Activated CD4-positive, alpha-beta memory T cell treated with anti-CD3 and anti-CD28 coated beads, Interleukin-2, amount 10 ng/mL, durations not matched to agents 7 days and 5 days (primary cell): ENCODE results near the gene FBXL5. TPM values are rescaled to one million over a fixed set of nuclear protein-coding genes. Genes with fewer than 3 reads are reported as not detected.

ENCODE experiments used
- CTCF ChIA-PET: fragments of 350-600 bp; sonication (Branson Sonifier 250); formaldehyde crosslinking; loops from one replicate; lab custom pipeline; 2021; ENCODE audit warnings: antibody characterized with exemption, inconsistent platforms; lab: Charles Lee
- POLR2A ChIA-PET: fragments of 350-600 bp; sonication (Branson Sonifier 250); formaldehyde crosslinking; loops from one replicate; lab custom pipeline; 2021; ENCODE audit warnings: antibody characterized with exemption; lab: Charles Lee
- DNase-seq: peaks from one replicate; pipeline ENCODE4 v3.0.0-alpha.2; 2020
- H3K27ac Mint-ChIP-seq: one replicate; pipeline ENCODE4 v1.8.0; 2021; ENCODE audit warnings: mild to moderate bottlenecking, mixed read lengths
- H3K27me3 Mint-ChIP-seq: one replicate; pipeline ENCODE4 v1.8.0; 2021; ENCODE audit warnings: mixed read lengths
- H3K36me3 Mint-ChIP-seq: one replicate; pipeline ENCODE4 v1.8.0; 2021; ENCODE audit warnings: low read depth, mixed read lengths
- H3K4me1 Mint-ChIP-seq: one replicate; pipeline ENCODE4 v1.8.0; 2021; ENCODE audit warnings: mixed read lengths
- H3K4me3 Mint-ChIP-seq: one replicate; pipeline ENCODE4 v1.8.0; 2021; ENCODE audit warnings: mild to moderate bottlenecking, mixed read lengths
- H3K9me3 Mint-ChIP-seq: one replicate; pipeline ENCODE4 v1.8.0; 2021; ENCODE audit warnings: mixed read lengths
- total RNA-seq, 2 experiments: library from RNA; stranded (reverse); gene quantifications; one replicate each; pipeline ENCODE4 v1.2.3, GENCODE V29; 2021

The FBXL5 gene
- 10 to 100 TPM; 43.9 to 44.6 TPM for total RNA-seq

DNA sequence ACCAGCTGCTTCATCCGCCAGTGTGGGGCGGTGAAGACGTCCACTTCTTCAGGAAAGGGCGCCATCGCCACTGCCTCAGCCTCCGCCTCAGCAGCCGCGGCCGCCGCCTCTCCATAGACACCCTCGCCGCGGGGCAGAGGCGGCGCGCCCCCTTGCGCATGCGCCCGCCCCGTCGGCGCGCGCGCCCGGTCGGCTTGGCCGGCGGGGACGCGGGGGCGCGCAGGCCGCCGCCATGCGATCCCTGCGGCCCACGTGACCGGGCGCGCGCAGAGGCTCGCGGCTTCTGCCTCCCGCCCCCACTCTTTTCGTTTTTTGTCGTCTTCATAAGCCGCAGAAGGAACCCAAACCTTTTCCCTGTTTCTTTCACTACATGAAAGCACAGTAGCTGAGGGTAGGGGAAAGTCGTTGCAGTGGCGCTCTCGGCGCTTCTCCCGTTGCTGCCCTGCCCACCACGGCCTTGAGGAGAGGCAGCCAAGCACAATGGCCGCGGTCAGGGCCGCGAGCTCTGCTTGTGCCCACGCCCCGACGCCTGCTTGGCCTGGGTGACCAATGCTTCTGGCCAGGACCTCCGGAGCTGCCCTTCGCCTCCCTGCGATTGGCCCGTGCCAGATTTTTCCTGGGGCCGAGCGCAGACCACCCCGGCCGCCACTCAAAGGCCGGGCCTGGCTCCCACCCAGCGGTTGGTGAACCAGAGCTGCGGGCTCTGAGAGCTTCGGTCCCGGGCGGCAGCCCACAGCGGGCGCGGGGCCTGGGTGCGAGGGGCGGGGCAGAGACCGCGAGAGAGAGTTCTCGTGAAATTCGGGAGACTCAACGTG lies at the start of gene FBXL5:
Gene FBXL5, minus strand, starts transcription at position 135 of the 815 bp plus-strand sequence. Its CDS starts 70 bp downstream, at position 65.
- peak within 1 kb of the TSS; percentile 94 for H3K4me3 Mint-ChIP-seq
- peak; percentile 83 for DNase-seq
- H3K36me3 Mint-ChIP-seq, result peaks cover 16% of the 10 kb centered on the region
- peaks cover 50% of the 10 kb centered on the region for H3K4me1 Mint-ChIP-seq
- POLR2A ChIA-PET, result interaction anchor here (1.1 to 5.7 kb wide), 14 partner anchors 10 to 654 kb away, joined by 3 to 60 read pairs (median 6); partner anchors contain the start of genes CPEB2 and FAM200B
- no peaks in the 10 kb centered on the region for H3K9me3 Mint-ChIP-seq
- H3K27me3 Mint-ChIP-seq, result no peaks in the 10 kb centered on the region
- peak within 1 kb of the TSS; percentile 95 for H3K27ac Mint-ChIP-seq
- CTCF ChIA-PET, result interaction anchor here (1.5 kb wide), 1 partner anchor 101 kb away, joined by 3 read pairs; no protein-coding TSS in a partner anchor

- Mint-ChIP-seq H3K9me3 (no peaks in the 10 kb centered on the region), H3K4me3 (peak overlapping the region; percentile 8), H3K4me1 (peaks cover 13% of the 10 kb centered on the region), H3K27me3 (peaks cover 26% of the 10 kb centered on the region), H3K27ac (no peak overlapping the region), H3K36me3 (no peaks in the 10 kb centered on the region)
- no peak for DNase-seq
- POLR2A ChIA-PET, result no interaction called here
- CTCF ChIA-PET, result no interaction called here
Observed at GRCh38 chr4:15704129-15704528, 49.0 kb upstream of the FBXL5 start.

GRCh38 chr4:15703439-15703838 lies 48.3 kb upstream of the FBXL5 start:
- POLR2A ChIA-PET, result interaction anchor here (3.2 kb wide), 1 partner anchor 21 kb away, joined by 18 read pairs; the partner anchor contains the start of gene FAM200B
- no peaks in the 10 kb centered on the region for H3K36me3 Mint-ChIP-seq
- peak overlapping the region; percentile 80 for H3K4me3 Mint-ChIP-seq
- no peak for DNase-seq
- H3K9me3 Mint-ChIP-seq, result no peaks in the 10 kb centered on the region
- H3K27ac Mint-ChIP-seq, result no peak overlapping the region
- H3K27me3 Mint-ChIP-seq, result peaks cover 31% of the 10 kb centered on the region
- peaks cover 13% of the 10 kb centered on the region for H3K4me1 Mint-ChIP-seq
- CTCF ChIA-PET, result interaction anchor here (1.1 kb wide), 1 partner anchor 53 kb away, joined by 3 read pairs; no protein-coding TSS in a partner anchor

DNA sequence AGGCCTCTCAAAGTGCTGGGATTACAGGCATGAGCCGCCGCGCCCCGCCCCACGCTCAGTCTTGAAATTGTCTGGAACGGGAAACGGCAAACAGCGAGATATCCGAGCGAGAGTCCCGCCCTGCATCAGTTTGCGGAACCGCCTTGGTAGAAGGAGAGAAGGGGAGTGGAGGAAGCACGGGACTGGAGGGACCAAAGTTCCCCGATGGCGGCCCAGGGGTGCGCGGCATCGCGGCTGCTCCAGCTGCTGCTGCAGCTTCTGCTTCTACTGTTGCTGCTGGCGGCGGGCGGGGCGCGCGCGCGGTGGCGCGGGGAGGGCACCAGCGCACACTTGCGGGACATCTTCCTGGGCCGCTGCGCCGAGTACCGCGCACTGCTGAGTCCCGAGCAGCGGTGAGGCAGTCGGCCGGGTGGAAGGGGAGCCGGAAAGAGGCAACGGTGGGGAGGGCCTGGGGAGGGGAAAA lies 47.8 kb upstream of the FBXL5 start, which contains the start of gene BST1:
Gene BST1, plus strand, starts transcription at position 125 of the 463 bp plus-strand sequence. Its CDS starts 80 bp downstream, at position 205.
- CTCF ChIA-PET, result interaction anchor here (1.1 to 1.9 kb wide), 2 partner anchors 53 to 180 kb away, joined by 3 to 6 read pairs; no protein-coding TSS in a partner anchor
- POLR2A ChIA-PET, result interaction anchor here (3.2 kb wide), 1 partner anchor 21 kb away, joined by 18 read pairs; the partner anchor contains the start of gene FAM200B

GRCh38 chr4:15696866-15697265 lies 41.7 kb upstream of the FBXL5 start:
- Mint-ChIP-seq H3K4me3 (no peak overlapping the region), H3K27me3 (peaks cover 21% of the 10 kb centered on the region), H3K4me1 (peaks cover 2% of the 10 kb centered on the region), H3K36me3 (no peaks in the 10 kb centered on the region), H3K27ac (no peak overlapping the region), H3K9me3 (no peaks in the 10 kb centered on the region)
- no peak for DNase-seq
- ChIA-PET CTCF (no interaction called here), POLR2A (no interaction called here)

More for the DNA sequence above, 47.8 kb upstream of the FBXL5 start, which contains the start of gene BST1:
- H3K4me1 Mint-ChIP-seq, result peaks cover 13% of the 10 kb centered on the region
- no peaks in the 10 kb centered on the region for H3K36me3 Mint-ChIP-seq
- H3K4me3 Mint-ChIP-seq, result peak within 1 kb of the TSS; percentile 80
- H3K27ac Mint-ChIP-seq, result no peak within 1 kb of the TSS
- H3K9me3 Mint-ChIP-seq, result no peaks in the 10 kb centered on the region
- peak; percentile 57 for DNase-seq
- H3K27me3 Mint-ChIP-seq, result peaks cover 36% of the 10 kb centered on the region

DNA sequence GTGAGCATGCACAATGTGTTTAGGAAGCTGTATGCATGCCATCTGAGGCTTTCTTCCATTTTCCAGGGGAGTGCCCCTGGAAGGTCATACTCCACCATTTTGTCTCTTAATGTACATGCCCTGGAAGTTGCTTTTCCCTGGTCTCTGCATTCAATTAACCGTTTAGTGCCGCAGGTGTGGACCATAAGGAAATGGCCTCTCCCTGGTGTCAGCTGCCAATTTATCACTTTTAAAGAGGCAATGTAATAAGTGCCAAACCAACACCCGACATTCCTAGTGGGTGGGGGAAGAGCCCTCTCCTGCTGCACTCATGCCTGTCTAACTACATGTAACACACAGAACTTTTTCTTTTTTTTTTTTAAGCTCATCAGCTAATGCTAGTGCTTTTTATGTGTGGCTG lies 40.6 kb upstream of the FBXL5 start:
- POLR2A ChIA-PET, result interaction anchor here (0.7 kb wide), 1 partner anchor 97 kb away, joined by 3 read pairs; no protein-coding TSS in a partner anchor
- H3K27ac Mint-ChIP-seq, result no peak overlapping the region

DNA sequence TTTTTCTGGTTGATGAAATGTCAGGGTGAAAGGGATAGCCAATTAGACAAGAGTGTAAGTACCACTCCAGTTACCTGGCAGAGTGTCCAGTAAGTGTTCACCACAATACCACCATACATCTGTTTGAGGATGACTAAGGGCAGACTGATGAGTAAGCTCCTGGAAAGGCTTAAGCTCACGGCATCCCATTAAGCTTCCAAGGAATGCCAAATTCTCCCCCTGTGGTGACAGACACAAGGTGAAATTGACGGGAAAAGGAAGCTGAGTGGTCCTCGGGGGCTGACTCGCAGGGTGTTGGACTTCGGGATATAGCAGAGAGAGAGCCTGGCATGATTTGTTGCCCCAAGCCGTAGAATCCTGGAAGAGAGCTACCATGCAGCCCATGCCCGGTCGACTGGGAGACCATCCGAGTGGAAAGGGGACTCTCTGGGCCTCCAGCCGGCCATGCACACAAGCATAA lies 40.1 kb upstream of the FBXL5 start:
- H3K27ac Mint-ChIP-seq, result no peak overlapping the region
- POLR2A ChIA-PET, result interaction anchor here (0.7 kb wide), 1 partner anchor 98 kb away, joined by 3 read pairs; no protein-coding TSS in a partner anchor
- CTCF ChIA-PET, result interaction anchor here (1.3 kb wide), 1 partner anchor 12 kb away, joined by 3 read pairs; no protein-coding TSS in a partner anchor
- no peak for DNase-seq
- no peaks in the 10 kb centered on the region for H3K9me3 Mint-ChIP-seq
- H3K4me3 Mint-ChIP-seq, result no peak overlapping the region
- peaks cover 19% of the 10 kb centered on the region for H3K27me3 Mint-ChIP-seq
- H3K36me3 Mint-ChIP-seq, result peaks cover 5% of the 10 kb centered on the region
- peaks cover 2% of the 10 kb centered on the region for H3K4me1 Mint-ChIP-seq

More for the DNA sequence above, 40.6 kb upstream of the FBXL5 start:
- Mint-ChIP-seq H3K27me3 (peaks cover 19% of the 10 kb centered on the region), H3K36me3 (peaks cover 3% of the 10 kb centered on the region), H3K4me1 (peaks cover 2% of the 10 kb centered on the region), H3K4me3 (no peak overlapping the region), H3K9me3 (no peaks in the 10 kb centered on the region)
- CTCF ChIA-PET, result no interaction called here
- DNase-seq, result no peak

DNA sequence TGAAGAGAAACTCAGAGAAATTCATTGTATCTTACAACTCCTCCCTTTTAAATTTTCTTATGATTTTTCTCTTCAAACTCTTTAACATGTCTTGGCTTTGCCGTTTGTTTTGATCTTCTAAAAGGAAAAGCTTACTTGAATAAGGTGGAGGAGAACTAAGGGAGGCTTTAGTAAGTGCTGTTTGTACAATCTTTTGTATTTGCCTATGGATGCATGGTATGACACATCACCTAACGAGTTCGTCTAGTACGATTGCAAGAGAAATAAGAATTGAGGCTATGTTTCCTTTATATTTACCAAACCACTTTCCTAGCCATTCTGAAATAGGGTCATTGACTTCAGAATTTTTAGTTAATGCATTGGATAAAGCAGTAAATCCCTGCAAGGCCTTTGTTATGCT lies 39.3 kb upstream of the FBXL5 start:
- CTCF ChIA-PET, result interaction anchor here (1.3 kb wide), 1 partner anchor 11 kb away, joined by 3 read pairs; no protein-coding TSS in a partner anchor

GRCh38 chr4:15692602-15693001 lies 37.4 kb upstream of the FBXL5 start:
- H3K27ac Mint-ChIP-seq, result no peak overlapping the region
- CTCF ChIA-PET, result no interaction called here

More for the DNA sequence above, 39.3 kb upstream of the FBXL5 start:
- peaks cover 13% of the 10 kb centered on the region for H3K27me3 Mint-ChIP-seq
- peaks cover 5% of the 10 kb centered on the region for H3K36me3 Mint-ChIP-seq
- H3K4me1 Mint-ChIP-seq, result peaks cover 2% of the 10 kb centered on the region
- H3K4me3 Mint-ChIP-seq, result no peak overlapping the region
- no peak overlapping the region for H3K27ac Mint-ChIP-seq
- POLR2A ChIA-PET, result interaction anchor here (1.2 kb wide), 1 partner anchor 9 kb away, joined by 3 read pairs; no protein-coding TSS in a partner anchor
- H3K9me3 Mint-ChIP-seq, result no peaks in the 10 kb centered on the region
- DNase-seq, result no peak

GRCh38 chr4:15691346-15692135 lies 36.4 kb upstream of the FBXL5 start:
- Mint-ChIP-seq H3K4me3 (no peak overlapping the region), H3K27me3 (no peaks in the 10 kb centered on the region), H3K4me1 (no peaks in the 10 kb centered on the region), H3K36me3 (peaks cover 21% of the 10 kb centered on the region), H3K27ac (no peak overlapping the region), H3K9me3 (no peaks in the 10 kb centered on the region)
- ChIA-PET CTCF (interaction anchor here (1.1 kb wide), 1 partner anchor 9 kb away, joined by 4 read pairs; no protein-coding TSS in a partner anchor), POLR2A (no interaction called here)
- no peak for DNase-seq

More at GRCh38 chr4:15692602-15693001, 37.4 kb upstream of the FBXL5 start:
- H3K27me3 Mint-ChIP-seq, result no peaks in the 10 kb centered on the region
- peaks cover 12% of the 10 kb centered on the region for H3K36me3 Mint-ChIP-seq
- no peak for DNase-seq
- H3K4me1 Mint-ChIP-seq, result peaks cover 2% of the 10 kb centered on the region
- H3K9me3 Mint-ChIP-seq, result no peaks in the 10 kb centered on the region
- POLR2A ChIA-PET, result interaction anchor here (1.2 kb wide), 1 partner anchor 11 kb away, joined by 5 read pairs; the partner anchor contains the start of gene FAM200B
- no peak overlapping the region for H3K4me3 Mint-ChIP-seq

DNA sequence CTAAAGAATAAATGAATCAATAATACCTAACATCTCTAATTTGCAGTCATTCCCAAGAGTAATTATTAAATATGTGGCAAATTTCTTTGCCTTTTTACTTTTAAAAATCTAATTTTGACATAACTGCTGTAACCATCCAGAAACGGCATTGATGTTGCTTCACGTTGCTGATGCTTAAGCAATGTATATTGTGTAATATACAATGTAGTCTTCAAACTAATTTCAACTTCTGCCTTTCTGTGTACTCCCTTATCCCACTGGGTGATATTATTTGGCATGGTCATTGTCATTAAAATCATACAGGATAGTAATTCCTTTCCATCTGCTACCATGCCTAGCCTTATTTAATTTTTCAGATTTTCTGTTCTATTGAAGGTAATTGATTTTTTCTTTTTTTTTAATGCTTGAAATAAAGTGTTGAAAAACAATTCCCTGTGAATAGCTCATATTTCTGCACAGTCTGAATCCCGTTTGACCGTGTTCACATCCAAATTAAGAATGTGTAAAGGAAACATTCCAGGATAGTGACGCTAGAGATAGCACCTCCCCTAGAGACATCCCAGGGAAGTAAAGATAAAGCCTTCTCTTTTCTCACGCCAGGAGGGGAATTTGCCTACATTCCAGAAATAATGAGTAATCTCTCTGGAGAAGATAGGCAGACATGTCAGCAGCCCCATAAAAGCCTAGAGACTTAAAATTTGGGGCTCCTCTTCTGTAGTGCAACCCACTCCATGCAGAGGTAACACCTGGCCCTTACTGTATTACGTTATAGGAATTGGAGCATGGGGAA lies 35.1 kb upstream of the FBXL5 start:
- Mint-ChIP-seq H3K27ac (no peak overlapping the region), H3K36me3 (peaks cover 30% of the 10 kb centered on the region)

More for the DNA sequence above, 35.1 kb upstream of the FBXL5 start:
- H3K4me1 Mint-ChIP-seq, result peaks cover 2% of the 10 kb centered on the region
- DNase-seq, result no peak
- H3K27me3 Mint-ChIP-seq, result no peaks in the 10 kb centered on the region
- ChIA-PET POLR2A (no interaction called here), CTCF (no interaction called here)
- H3K4me3 Mint-ChIP-seq, result no peak overlapping the region
- H3K9me3 Mint-ChIP-seq, result no peaks in the 10 kb centered on the region
